GM23248 (cell line): ENCODE data around the gene POLR2I. TPM values are rescaled to one million over a fixed set of nuclear protein-coding genes. Genes with fewer than 3 reads are reported as not detected.

Source experiments
- DNase-seq: peaks from one replicate; pipeline ENCODE4 v3.0.0-alpha.2; 2015
- H2AFZ ChIP-seq: fragments of 200-600 bp; sonication (generic); 2 replicates; pipeline ENCODE4 v1.6.1; 2016; ENCODE audit warnings: antibody characterized with exemption
- H3F3A ChIP-seq: fragments of 200-600 bp; sonication (generic); 2 replicates; pipeline ENCODE4 v1.6.1; 2016; ENCODE audit warnings: mild to moderate bottlenecking, antibody characterized with exemption, mixed run types; ENCODE audit not compliant: insufficient read depth
- H3K27ac ChIP-seq: fragments of 200-600 bp; sonication (generic); 2 replicates; pipeline ENCODE4 v1.5.1; 2016; ENCODE audit warnings: mild to moderate bottlenecking
- H3K27me3 ChIP-seq: fragments of 200-600 bp; sonication (generic); replicated peaks from 2 replicates; pipeline ENCODE4 v1.6.1; 2016; ENCODE audit warnings: mild to moderate bottlenecking; ENCODE audit not compliant: insufficient read depth
- H3K36me3 ChIP-seq: fragments of 200-600 bp; sonication (generic); 2 replicates; pipeline ENCODE4 v1.6.1; 2016; ENCODE audit warnings: low read depth, mild to moderate bottlenecking
- H3K4me1 ChIP-seq: fragments of 200-600 bp; sonication (generic); 2 replicates; pipeline ENCODE4 v1.6.1; 2016; ENCODE audit warnings: mild to moderate bottlenecking; ENCODE audit not compliant: insufficient read depth
- H3K4me2 ChIP-seq: fragments of 200-600 bp; sonication (generic); one replicate; pipeline ENCODE4 v1.6.1; 2016; ENCODE audit warnings: mild to moderate bottlenecking; ENCODE audit not compliant: unreplicated experiment
- H3K4me3 ChIP-seq: fragments of 200-600 bp; sonication (generic); 2 replicates; pipeline ENCODE4 v1.5.1; 2016; ENCODE audit warnings: mild to moderate bottlenecking
- H3K79me2 ChIP-seq: fragments of 200-600 bp; sonication (generic); 2 replicates; pipeline ENCODE4 v1.6.1; 2016; ENCODE audit warnings: mild to moderate bottlenecking; ENCODE audit not compliant: insufficient read depth
- H3K9ac ChIP-seq: fragments of 200-600 bp; sonication (generic); 2 replicates; pipeline ENCODE4 v1.6.1; 2016; ENCODE audit warnings: mild to moderate bottlenecking
- H3K9me2 ChIP-seq: fragments of 200-600 bp; sonication (generic); 2 replicates; pipeline ENCODE4 v1.6.1; 2016; ENCODE audit warnings: mixed run types, mild to moderate bottlenecking, moderate library complexity; ENCODE audit not compliant: insufficient read depth
- H3K9me3 ChIP-seq: fragments of 200-600 bp; sonication (generic); one replicate; pipeline ENCODE4 v1.6.1; 2017; ENCODE audit warnings: low read depth
- H4K20me1 ChIP-seq: fragments of 200-600 bp; sonication (generic); 2 replicates; pipeline ENCODE4 v1.6.0; 2016; ENCODE audit not compliant: insufficient read depth
- EZH2 ChIP-seq: fragments of 200-600 bp; sonication (generic); IDR thresholded peaks from 2 replicates; pipeline ENCODE4 v1.6.1; 2018; ENCODE audit warnings: antibody characterized with exemption, mild to moderate bottlenecking; ENCODE audit not compliant: insufficient read depth, poor library complexity, severe bottlenecking
- EZH2phosphoT487 ChIP-seq: fragments of 200-600 bp; sonication (generic); IDR thresholded peaks from 2 replicates; pipeline ENCODE4 v1.6.1; 2018; ENCODE audit warnings: antibody characterized with exemption, moderate library complexity, mild to moderate bottlenecking, low read depth; ENCODE audit not compliant: insufficient read depth
- WGBS, 2 experiments: methylation state at CpG; one replicate each; pipeline ENCODE4 v1.1.6; 2015 to 2017; ENCODE audit warnings: low lambda C conversion rate in 2 of 2, low coverage in 1 of 2; ENCODE audit errors: missing lambda C conversion rate in 2 of 2; 5-methylcytosine and 5-hydroxymethylcytosine counted together
- in situ Hi-C: fragments of 300-500 bp; cut with MboI; formaldehyde crosslinking; loops from 2 replicates; pipeline ENCODE4 v1.15.0; 2020
- polyA plus RNA-seq: library from polyadenylated mRNA; unstranded; fragments of >200 nt; fragmentation: Nextera tagmentation; extraction: Ambion mirVana; gene quantifications from 2 replicates; pipeline ENCODE4 v1.2.1, GENCODE V29; 2016
- total RNA-seq: library from RNA; depleted of rRNA; stranded (reverse); fragments of >200 nt; shearing (Covaris generic); gene quantifications from 2 replicates; pipeline ENCODE4 v1.2.3, GENCODE V29; 2014

Gene POLR2I
- total and polyA plus RNA-seq, 2 experiments from 2014 or later: 44.1 to 130 TPM

- Histone ChIP-seq H3K9me3 (no peaks in the 10 kb centered on the region), H3K36me3 (no peaks in the 10 kb centered on the region), H3K4me2 (no peak overlapping the region), H3K27me3 (no peaks in the 10 kb centered on the region), H3K27ac (no peak overlapping the region), H3K9me2 (no peaks in the 10 kb centered on the region), H3K4me3 (no peak overlapping the region), H3K4me1 (peaks cover 1% of the 10 kb centered on the region; the same call in 1 of the 2 replicates), H3K9ac (no peak overlapping the region), H2AFZ (no peak overlapping the region), H3F3A (no peaks in the 10 kb centered on the region), H3K79me2 (peaks cover 17% of the 10 kb centered on the region), H4K20me1 (no peaks in the 10 kb centered on the region)
- in situ Hi-C loops: no loop called here
- no peak for DNase-seq
- TF ChIP-seq EZH2 (no peak), EZH2phosphoT487 (no peak)
- WGBS, 2 experiments: 88 to 90% methylated on average over 13 of the region's 13 CpGs
Measured at GRCh38 chr19:36111200-36111539, 3.5 kb downstream of the POLR2I start.

- DNase-seq: no peak
- no peaks in the 10 kb centered on the region for H3K27me3 ChIP-seq
- no peaks in the 10 kb centered on the region for H3F3A ChIP-seq
- no peaks in the 10 kb centered on the region for H3K36me3 ChIP-seq
- H3K9me3 ChIP-seq: no peaks in the 10 kb centered on the region
- no peak within 1 kb of the TSS for H2AFZ ChIP-seq
- H3K9me2 ChIP-seq: no peaks in the 10 kb centered on the region
- WGBS, 2 experiments: 83 to 100% methylated on average over 1 of the region's 1 CpG
- no peak within 1 kb of the TSS for H3K27ac ChIP-seq
- no peaks in the 10 kb centered on the region for H4K20me1 ChIP-seq
- H3K79me2 ChIP-seq: peaks cover 11% of the 10 kb centered on the region; the same call in 1 of the 2 replicates
- H3K4me1 ChIP-seq: no peaks in the 10 kb centered on the region
- no peak within 1 kb of the TSS for H3K4me3 ChIP-seq
- TF ChIP-seq EZH2phosphoT487: no peak
- TF ChIP-seq EZH2: no peak
- no peak within 1 kb of the TSS for H3K4me2 ChIP-seq
- in situ Hi-C loops: no loop called here
- no peak within 1 kb of the TSS for H3K9ac ChIP-seq
Measured at GRCh38 chr19:36110487-36111199, 4.0 kb downstream of the POLR2I start, which contains the start of gene OVOL3. Gene OVOL3, plus strand, starts transcription at chr19:36111143. Its CDS starts 60 bp downstream, at chr19:36111203.

- Histone ChIP-seq H3K4me2 (no peak overlapping the region), H3K9me2 (no peaks in the 10 kb centered on the region), H3K79me2 (peaks cover 2% of the 10 kb centered on the region; the same call in 1 of the 2 replicates), H2AFZ (no peak overlapping the region), H3K4me1 (no peaks in the 10 kb centered on the region), H3K9ac (no peak overlapping the region), H3K27ac (no peak overlapping the region), H3K9me3 (no peaks in the 10 kb centered on the region), H3K27me3 (no peaks in the 10 kb centered on the region), H3F3A (no peaks in the 10 kb centered on the region), H4K20me1 (no peaks in the 10 kb centered on the region), H3K36me3 (no peaks in the 10 kb centered on the region), H3K4me3 (no peak overlapping the region)
- no peak for TF ChIP-seq EZH2
- no peak for TF ChIP-seq EZH2phosphoT487
- in situ Hi-C loops: no loop called here
- 92 to 94% methylated on average over 3 of the region's 3 CpGs for WGBS, 2 experiments
- no peak for DNase-seq
Measured at GRCh38 chr19:36108684-36109083, 6.0 kb downstream of the POLR2I start.

- Histone ChIP-seq H3K9ac (no peak overlapping the region), H3K27me3 (no peaks in the 10 kb centered on the region), H3K27ac (no peak overlapping the region), H2AFZ (no peak overlapping the region), H3K79me2 (no peaks in the 10 kb centered on the region), H4K20me1 (no peaks in the 10 kb centered on the region), H3K9me3 (no peaks in the 10 kb centered on the region), H3K9me2 (no peaks in the 10 kb centered on the region), H3K4me1 (no peaks in the 10 kb centered on the region), H3F3A (no peaks in the 10 kb centered on the region), H3K4me3 (no peak overlapping the region), H3K4me2 (no peak overlapping the region), H3K36me3 (no peaks in the 10 kb centered on the region)
- no peak for DNase-seq
- no peak for TF ChIP-seq EZH2phosphoT487
- no peak for TF ChIP-seq EZH2
- in situ Hi-C loops: no loop called here
- 99% methylated on average over 5 of the region's 5 CpGs for WGBS, 2 experiments
Measured at GRCh38 chr19:36106991-36107390, 7.7 kb downstream of the POLR2I start.

GRCh38 chr19:36106441-36106840 is 8.2 kb downstream of the POLR2I start:
- WGBS, 2 experiments: 98 to 99% methylated on average over 6 of the region's 6 CpGs
- H3K9ac ChIP-seq: no peak overlapping the region
- H3K36me3 ChIP-seq: no peaks in the 10 kb centered on the region
- no peaks in the 10 kb centered on the region for H3K27me3 ChIP-seq
- H3F3A ChIP-seq: no peaks in the 10 kb centered on the region
- H3K79me2 ChIP-seq: no peaks in the 10 kb centered on the region
- no peak overlapping the region for H3K4me2 ChIP-seq
- no peak overlapping the region for H3K27ac ChIP-seq
- no peak for TF ChIP-seq EZH2
- TF ChIP-seq EZH2phosphoT487: no peak
- in situ Hi-C loops: no loop called here
- no peaks in the 10 kb centered on the region for H3K9me3 ChIP-seq
- no peak for DNase-seq
- H4K20me1 ChIP-seq: no peaks in the 10 kb centered on the region
- no peak overlapping the region for H2AFZ ChIP-seq
- no peaks in the 10 kb centered on the region for H3K4me1 ChIP-seq
- no peak overlapping the region for H3K4me3 ChIP-seq
- H3K9me2 ChIP-seq: no peaks in the 10 kb centered on the region
